ENCODE data around the gene GLYATL3. TPM values are rescaled to one million over a fixed set of nuclear protein-coding genes. Genes with fewer than 3 reads are reported as not detected.

GLYATL3 gene
- total RNA-seq, 2 experiments from 2014 or later = not detected

DNA sequence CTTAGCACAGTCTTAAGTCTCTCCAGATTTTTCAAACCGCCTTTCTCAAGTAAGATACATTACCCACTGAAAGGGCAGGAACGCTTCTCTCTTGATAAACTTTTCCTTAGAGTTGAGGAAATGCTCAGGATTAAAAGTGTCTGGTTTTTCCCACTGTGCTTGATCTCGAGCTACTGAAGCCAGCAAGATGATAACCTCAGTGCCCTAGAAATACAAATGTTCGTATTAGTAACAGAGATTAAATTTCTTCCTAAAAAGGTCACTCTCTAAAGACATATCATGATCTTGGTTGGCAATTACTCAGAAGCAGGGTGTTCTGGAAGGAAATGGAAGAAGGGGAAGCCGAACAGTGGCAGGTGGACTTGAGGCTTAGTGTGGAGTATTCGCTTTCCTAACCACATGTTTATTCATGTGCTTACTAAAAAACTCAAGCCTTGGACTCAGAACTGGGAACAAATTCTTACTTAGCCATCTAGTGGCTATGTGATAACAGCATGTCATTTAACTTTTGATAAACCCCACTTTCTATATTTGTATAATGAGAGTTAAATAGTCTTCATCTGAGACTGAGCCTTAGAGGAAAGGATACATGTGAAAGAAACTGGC, 70.9 kb downstream of the GLYATL3 start:
- Mint-ChIP-seq H3K27ac (no peak overlapping the region), H3K27me3 (peaks cover 14% of the 10 kb centered on the region), H3K36me3 (ENCODE audit: low read depth) (no peaks in the 10 kb centered on the region), H3K4me1 (ENCODE audit: low read depth) (no peaks in the 10 kb centered on the region), H3K9me3 (no peaks in the 10 kb centered on the region), H3K4me3 (no peak overlapping the region)
- ChIA-PET POLR2A (no interaction called here), CTCF (no interaction called here)
- Histone ChIP-seq H3K9me3 (ENCODE audit: control insufficient read depth in 1 of 2, insufficient read depth in 1 of 2, low read length in 2 of 2) (no peaks in the 10 kb centered on the region), H3K27me3 (ENCODE audit: control insufficient read depth in 1 of 2, insufficient read depth in 2 of 2, low read length in 2 of 2) (peaks cover 0 to 3% of the 10 kb centered on the region in 2 experiments), H3K4me1 (ENCODE audit: insufficient read depth, low read length) (no peaks in the 10 kb centered on the region), H3K27ac (ENCODE audit: low read depth in 1 of 2, low read length in 2 of 2) (no peak overlapping the region), H3K36me3 (ENCODE audit: insufficient read depth, low read length) (no peaks in the 10 kb centered on the region), H3K4me3 (ENCODE audit: low read length) (no peak overlapping the region)
- ATAC-seq (ENCODE audit: poor library complexity) (no peak), DNase-seq (no peak)
- intact Hi-C loops (cut with DNase I, micrococcal nuclease) = no loop called here
- TF ChIP-seq, protein P1, sequence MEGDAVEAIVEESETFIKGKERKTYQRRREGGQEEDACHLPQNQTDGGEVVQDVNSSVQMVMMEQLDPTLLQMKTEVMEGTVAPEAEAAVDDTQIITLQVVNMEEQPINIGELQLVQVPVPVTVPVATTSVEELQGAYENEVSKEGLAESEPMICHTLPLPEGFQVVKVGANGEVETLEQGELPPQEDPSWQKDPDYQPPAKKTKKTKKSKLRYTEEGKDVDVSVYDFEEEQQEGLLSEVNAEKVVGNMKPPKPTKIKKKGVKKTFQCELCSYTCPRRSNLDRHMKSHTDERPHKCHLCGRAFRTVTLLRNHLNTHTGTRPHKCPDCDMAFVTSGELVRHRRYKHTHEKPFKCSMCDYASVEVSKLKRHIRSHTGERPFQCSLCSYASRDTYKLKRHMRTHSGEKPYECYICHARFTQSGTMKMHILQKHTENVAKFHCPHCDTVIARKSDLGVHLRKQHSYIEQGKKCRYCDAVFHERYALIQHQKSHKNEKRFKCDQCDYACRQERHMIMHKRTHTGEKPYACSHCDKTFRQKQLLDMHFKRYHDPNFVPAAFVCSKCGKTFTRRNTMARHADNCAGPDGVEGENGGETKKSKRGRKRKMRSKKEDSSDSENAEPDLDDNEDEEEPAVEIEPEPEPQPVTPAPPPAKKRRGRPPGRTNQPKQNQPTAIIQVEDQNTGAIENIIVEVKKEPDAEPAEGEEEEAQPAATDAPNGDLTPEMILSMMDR (IDR thresholded peaks at IDR 0.05) = no peak

DNA sequence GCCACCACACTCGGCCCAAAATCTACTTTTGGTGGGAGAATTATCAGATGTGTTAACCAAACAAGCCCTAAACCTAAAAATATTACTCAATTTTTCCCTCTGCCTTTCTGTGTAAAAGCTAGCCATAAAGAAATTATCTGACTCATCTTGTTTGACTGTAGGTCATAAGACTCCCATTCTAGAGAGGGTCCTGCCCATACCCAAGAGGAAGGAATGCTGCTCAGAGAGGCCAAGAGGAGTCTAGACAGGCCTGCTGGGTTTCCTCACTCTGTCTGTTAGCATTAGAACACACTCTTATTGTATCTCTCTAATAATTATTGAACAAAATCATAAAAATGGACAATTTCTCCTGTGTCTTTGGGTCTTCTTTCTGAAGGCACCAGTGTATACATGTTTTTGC, 76.9 kb downstream of the GLYATL3 start:
- H3K9me3 Mint-ChIP-seq = no peaks in the 10 kb centered on the region
- H3K27ac Mint-ChIP-seq = no peak overlapping the region
- DNase-seq (no peak), ATAC-seq (ENCODE audit: poor library complexity) (no peak)
- no peak overlapping the region for H3K4me3 Mint-ChIP-seq
- intact Hi-C loops (cut with DNase I, micrococcal nuclease) = no loop called here
- no peaks in the 10 kb centered on the region for H3K9me3 ChIP-seq (ENCODE audit: control insufficient read depth in 1 of 2, insufficient read depth in 1 of 2, low read length in 2 of 2)
- no peaks in the 10 kb centered on the region for H3K27me3 ChIP-seq (ENCODE audit: control insufficient read depth in 1 of 2, insufficient read depth in 2 of 2, low read length in 2 of 2)
- no peaks in the 10 kb centered on the region for H3K27me3 Mint-ChIP-seq
- H3K4me3 ChIP-seq (ENCODE audit: low read length) = no peak overlapping the region
- no peak overlapping the region for H3K27ac ChIP-seq (ENCODE audit: low read depth in 1 of 2, low read length in 2 of 2)
- H3K36me3 Mint-ChIP-seq (ENCODE audit: low read depth) = no peaks in the 10 kb centered on the region
- H3K36me3 ChIP-seq (ENCODE audit: insufficient read depth, low read length) = no peaks in the 10 kb centered on the region
- TF ChIP-seq, protein P1 (IDR thresholded peaks at IDR 0.05) = no peak
- ChIA-PET CTCF (no interaction called here), POLR2A (no interaction called here)
- H3K4me1 Mint-ChIP-seq (ENCODE audit: low read depth) = no peaks in the 10 kb centered on the region
- no peaks in the 10 kb centered on the region for H3K4me1 ChIP-seq (ENCODE audit: insufficient read depth, low read length)

Other genes starting within 250 kb of the GLYATL3 start
- gene MMUT, start 36.7 kb upstream of the GLYATL3 start, total RNA-seq = 1 to 10 TPM; 6.4 to 7.2 TPM
- gene CENPQ, start 36.6 kb upstream of the GLYATL3 start, total RNA-seq = under 1 TPM; 0.14 to 0.30 TPM
- gene C6orf141, start 50.7 kb downstream of the GLYATL3 start, total RNA-seq = not detected
- gene RHAG, start 136.9 kb downstream of the GLYATL3 start, total RNA-seq = not detected
- not detected for gene CRISP2, start 213.6 kb downstream of the GLYATL3 start, total RNA-seq
- gene CRISP3, start 244.5 kb downstream of the GLYATL3 start, total RNA-seq = not detected

Data from CD4-positive, alpha-beta T cell (primary cell).